NB4 (cell line): ENCODE data around the gene HEMGN.
"Not testable (repeated sequence)": the region's sequence is repeated elsewhere in the genome, so short reads cannot be mapped to it uniquely, and the experiment has no call there.

ENCODE experiments used
- DNase-seq: peaks from one replicate; pipeline ENCODE4 v3.0.0; 2010; ENCODE audit warnings: low read depth
- H3K4me3 ChIP-seq: one replicate; pipeline ENCODE4 v1.5.1; 2011; ENCODE audit warnings: mild to moderate bottlenecking, low read depth, low read length, moderate library complexity
- MYC ChIP-seq: IDR thresholded peaks from 2 replicates; pipeline ENCODE4 v1.6.1; 2011; ENCODE audit warnings: low read depth, low read length
- POLR2A ChIP-seq: IDR thresholded peaks from 2 replicates; pipeline ENCODE4 v1.6.1; 2011; ENCODE audit warnings: mild to moderate bottlenecking; ENCODE audit not compliant: insufficient read length; ENCODE audit errors: extremely low read depth
- TF ChIP-seq, protein P1 (sequence below): IDR thresholded peaks from one replicate; pipeline ENCODE4 v1.5.1; 2012; ENCODE audit warnings: low read depth, low read length
- TF ChIP-seq, protein P2 (sequence below): IDR thresholded peaks from 2 replicates; pipeline ENCODE4 v1.6.1; 2011; ENCODE audit warnings: low read depth, low read length

The HEMGN gene

DNA sequence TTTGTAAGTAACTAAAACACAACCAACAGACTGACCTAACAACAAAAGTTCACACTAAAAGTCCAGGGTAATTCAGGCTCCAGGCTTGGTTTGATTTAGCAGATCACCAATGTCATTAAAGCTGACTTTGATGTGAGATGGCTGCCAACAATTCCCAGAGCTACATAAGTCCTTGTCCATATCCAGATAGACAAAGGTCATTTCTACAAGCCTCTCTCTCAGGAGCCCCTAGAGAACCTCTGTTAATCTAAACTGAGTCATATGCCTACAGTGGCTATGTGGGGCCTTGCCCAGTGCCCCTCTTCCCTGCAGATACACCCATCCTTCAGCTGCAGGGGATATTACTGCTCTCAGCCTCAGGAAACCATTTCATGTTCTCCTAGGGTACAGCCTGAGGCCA, 26.9 kb upstream of the HEMGN start:
- TF ChIP-seq, protein P1, sequence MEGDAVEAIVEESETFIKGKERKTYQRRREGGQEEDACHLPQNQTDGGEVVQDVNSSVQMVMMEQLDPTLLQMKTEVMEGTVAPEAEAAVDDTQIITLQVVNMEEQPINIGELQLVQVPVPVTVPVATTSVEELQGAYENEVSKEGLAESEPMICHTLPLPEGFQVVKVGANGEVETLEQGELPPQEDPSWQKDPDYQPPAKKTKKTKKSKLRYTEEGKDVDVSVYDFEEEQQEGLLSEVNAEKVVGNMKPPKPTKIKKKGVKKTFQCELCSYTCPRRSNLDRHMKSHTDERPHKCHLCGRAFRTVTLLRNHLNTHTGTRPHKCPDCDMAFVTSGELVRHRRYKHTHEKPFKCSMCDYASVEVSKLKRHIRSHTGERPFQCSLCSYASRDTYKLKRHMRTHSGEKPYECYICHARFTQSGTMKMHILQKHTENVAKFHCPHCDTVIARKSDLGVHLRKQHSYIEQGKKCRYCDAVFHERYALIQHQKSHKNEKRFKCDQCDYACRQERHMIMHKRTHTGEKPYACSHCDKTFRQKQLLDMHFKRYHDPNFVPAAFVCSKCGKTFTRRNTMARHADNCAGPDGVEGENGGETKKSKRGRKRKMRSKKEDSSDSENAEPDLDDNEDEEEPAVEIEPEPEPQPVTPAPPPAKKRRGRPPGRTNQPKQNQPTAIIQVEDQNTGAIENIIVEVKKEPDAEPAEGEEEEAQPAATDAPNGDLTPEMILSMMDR, result no peak
- TF ChIP-seq, protein P2, sequence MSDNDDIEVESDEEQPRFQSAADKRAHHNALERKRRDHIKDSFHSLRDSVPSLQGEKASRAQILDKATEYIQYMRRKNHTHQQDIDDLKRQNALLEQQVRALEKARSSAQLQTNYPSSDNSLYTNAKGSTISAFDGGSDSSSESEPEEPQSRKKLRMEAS, result no peak
- TF ChIP-seq MYC, result no peak
- no peak for TF ChIP-seq POLR2A
- H3K4me3 ChIP-seq, result no peak overlapping the region
- DNase-seq, result no peak

DNA sequence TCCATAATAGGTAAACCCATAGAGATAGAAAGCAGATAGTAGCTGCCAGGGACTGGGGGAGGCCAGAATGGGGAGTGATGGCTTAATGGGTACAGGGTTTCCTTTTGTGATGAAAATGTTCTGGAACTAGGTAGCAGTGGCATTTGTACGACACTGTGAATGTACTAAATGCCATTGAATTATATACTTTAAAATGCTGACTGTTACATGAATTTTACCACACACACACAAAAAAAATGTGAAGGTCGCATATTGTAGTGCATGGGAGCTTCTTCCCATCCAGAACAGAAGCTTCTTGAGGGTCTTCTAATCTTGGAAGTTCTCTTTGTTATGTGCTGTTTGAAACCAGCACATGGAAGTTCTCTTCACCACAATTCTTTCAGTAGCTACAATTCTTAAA, 25.3 kb upstream of the HEMGN start:
- no peak for TF ChIP-seq MYC
- TF ChIP-seq, protein P1, result no peak
- TF ChIP-seq, protein P2, result no peak
- no peak for TF ChIP-seq POLR2A

DNA sequence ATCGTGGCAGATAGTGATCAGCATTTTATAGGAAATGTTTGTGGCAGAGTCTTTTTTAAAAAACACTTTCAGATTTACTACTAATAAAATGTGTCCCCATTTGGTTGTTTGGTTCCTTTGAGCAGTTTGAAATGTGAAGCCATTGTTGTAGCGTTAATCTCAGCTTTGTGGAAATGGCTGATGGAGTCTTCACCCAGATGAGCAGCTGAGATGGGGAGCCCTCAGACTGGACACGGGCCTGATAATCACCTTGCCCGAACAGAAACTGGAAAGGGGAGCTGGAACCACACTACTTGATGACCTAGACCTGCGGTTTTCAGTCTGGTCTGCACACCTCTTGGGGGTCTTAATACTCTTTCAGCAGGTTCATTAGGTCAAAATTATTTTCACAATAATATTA, 24.6 kb upstream of the HEMGN start:
- DNase-seq, result no peak
- H3K4me3 ChIP-seq, result no peak overlapping the region
- TF ChIP-seq, protein P2, result no peak
- TF ChIP-seq MYC, result no peak
- TF ChIP-seq POLR2A, result no peak
- TF ChIP-seq, protein P1, result no peak

More for the DNA sequence above, 25.3 kb upstream of the HEMGN start:
- no peak overlapping the region for H3K4me3 ChIP-seq
- no peak for DNase-seq

DNA sequence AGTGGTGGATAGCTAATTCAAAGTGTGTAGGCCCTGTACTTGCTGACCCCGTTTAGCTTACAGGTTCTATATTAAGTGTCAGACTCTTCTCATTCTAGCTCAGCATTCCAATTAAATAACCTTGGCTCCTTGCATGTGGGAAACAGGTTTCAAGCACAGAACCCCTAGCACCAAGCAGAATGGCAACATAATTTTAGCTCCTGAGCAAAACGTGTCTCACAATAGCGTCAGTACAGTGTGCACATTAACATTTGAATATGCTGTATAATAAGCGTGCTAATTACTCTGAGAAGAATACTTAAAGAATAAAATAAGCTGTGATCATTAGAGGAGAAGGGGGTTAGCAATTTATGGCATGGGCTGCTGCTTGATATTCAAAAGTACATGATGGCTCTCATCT, 24.2 kb upstream of the HEMGN start:
- TF ChIP-seq MYC (no peak), POLR2A (no peak)
- TF ChIP-seq, protein P2, result no peak
- TF ChIP-seq, protein P1, result no peak
- no peak for DNase-seq
- no peak overlapping the region for H3K4me3 ChIP-seq

DNA sequence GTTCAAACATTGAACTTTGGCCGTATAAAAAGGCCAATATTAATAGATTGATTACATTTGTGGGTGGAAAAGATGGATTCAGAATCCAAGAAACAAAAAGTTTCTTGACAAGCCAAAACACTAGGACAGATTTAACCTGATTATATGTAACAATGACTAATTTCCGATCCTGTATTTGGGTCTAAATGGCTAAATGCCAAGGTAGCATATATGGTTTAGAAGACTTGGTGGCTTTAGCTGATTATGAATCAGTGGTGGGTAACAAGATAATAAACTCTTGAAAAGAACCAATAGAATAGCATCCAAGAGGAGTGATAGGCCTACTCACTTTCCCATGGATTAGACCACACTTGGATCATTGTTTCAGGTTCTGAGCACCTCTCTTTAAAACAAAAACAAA, 23.4 kb upstream of the HEMGN start:
- no peak for DNase-seq
- H3K4me3 ChIP-seq, result no peak overlapping the region
- no peak for TF ChIP-seq MYC
- TF ChIP-seq, protein P1, result no peak

DNA sequence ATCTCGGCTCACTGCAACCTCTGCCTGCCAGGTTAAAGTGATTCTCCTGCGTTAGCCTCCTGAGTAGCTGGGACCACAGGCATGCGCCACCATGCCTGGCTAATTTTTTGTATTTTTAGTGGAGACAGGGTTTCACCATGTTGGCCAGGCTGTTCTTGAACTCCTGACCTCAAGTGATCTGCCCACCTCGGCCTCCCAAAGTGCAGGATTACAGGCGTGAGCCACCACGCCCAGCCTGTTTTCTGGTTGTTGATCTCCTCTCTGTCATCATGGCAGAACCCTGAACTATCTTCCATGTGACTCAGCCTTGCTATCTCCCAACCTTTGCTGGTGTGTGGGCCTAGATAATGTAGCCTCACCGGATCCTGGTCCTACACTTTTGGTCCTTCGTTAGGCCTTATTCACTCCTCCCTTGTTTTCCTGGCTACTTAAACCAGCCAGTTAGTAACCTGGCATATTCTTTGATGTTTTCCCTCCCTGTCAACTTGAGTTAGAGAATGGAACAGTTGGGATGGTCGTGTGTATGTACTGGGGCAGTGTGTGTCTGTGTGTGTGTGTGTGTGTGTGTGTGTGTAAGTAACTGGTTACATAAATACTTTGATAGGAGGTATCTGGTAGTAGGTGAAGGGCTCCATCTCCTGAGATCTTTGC, 22.8 kb upstream of the HEMGN start:
- DNase-seq, H3K4me3 ChIP-seq: not testable (repeated sequence)
